C4-2B (cell line): Measurements from ENCODE around the gene TBCC.

Experiments used
- CTCF ChIP-seq: fragments of 450-650 bp; conservative IDR thresholded peaks from 2 replicates; pipeline ENCODE4 v1.5.1; 2017; ENCODE audit warnings: mild to moderate bottlenecking
- ZFX ChIP-seq: fragments of 450-650 bp; IDR thresholded peaks from 2 replicates; pipeline ENCODE4 v1.6.1; 2017

- TF ChIP-seq CTCF (no peak), ZFX (no peak)
These were observed 23.4 kb downstream of the TBCC start, which contains the start of gene PRPH2 for GRCh38 chr6:42722497-42722896.
